ENCODE data around the gene CASP5. TPM values are rescaled to one million over a fixed set of nuclear protein-coding genes. Genes with fewer than 3 reads are reported as not detected.
A peak's percentile ranks its signal among the peaks of the same experiment; 100 is the strongest.

CASP5 gene
- total RNA-seq, 1 donor from 2014 or later, result not detected

DNA sequence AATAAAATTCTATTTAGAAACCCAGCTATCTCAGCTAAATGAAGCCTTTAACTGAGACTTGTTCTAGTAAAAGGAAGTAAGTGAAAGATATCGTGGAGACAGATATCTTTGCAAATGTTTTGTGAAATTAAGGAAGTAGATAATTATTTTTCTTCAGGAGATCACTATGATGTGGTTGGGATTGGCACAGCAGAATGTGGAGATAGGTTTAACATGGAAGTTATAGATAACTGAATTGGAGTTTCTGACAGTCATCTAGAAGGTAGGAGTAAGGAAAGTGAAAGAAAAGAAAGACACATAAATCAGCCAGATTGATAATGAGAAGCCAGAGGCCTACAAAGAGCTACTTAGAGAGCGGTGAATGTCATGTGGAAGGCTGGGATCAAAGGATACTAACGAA is 4.7 kb upstream of the CASP5 start:
- DNase-seq (ENCODE audit: low spot score in 2 of 2, unreplicated experiment in 2 of 2), result no peak
- TF ChIP-seq, protein P1, sequence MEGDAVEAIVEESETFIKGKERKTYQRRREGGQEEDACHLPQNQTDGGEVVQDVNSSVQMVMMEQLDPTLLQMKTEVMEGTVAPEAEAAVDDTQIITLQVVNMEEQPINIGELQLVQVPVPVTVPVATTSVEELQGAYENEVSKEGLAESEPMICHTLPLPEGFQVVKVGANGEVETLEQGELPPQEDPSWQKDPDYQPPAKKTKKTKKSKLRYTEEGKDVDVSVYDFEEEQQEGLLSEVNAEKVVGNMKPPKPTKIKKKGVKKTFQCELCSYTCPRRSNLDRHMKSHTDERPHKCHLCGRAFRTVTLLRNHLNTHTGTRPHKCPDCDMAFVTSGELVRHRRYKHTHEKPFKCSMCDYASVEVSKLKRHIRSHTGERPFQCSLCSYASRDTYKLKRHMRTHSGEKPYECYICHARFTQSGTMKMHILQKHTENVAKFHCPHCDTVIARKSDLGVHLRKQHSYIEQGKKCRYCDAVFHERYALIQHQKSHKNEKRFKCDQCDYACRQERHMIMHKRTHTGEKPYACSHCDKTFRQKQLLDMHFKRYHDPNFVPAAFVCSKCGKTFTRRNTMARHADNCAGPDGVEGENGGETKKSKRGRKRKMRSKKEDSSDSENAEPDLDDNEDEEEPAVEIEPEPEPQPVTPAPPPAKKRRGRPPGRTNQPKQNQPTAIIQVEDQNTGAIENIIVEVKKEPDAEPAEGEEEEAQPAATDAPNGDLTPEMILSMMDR (IDR thresholded peaks at IDR 0.05; ENCODE audit: unreplicated experiment), result no peak
- Mint-ChIP-seq H3K36me3 (no peaks in the 10 kb centered on the region), H3K27me3 (ENCODE audit: low read depth) (no peaks in the 10 kb centered on the region), H3K4me3 (no peak overlapping the region), H3K4me1 (peaks cover 27% of the 10 kb centered on the region), H3K27ac (peak overlapping the region; percentile 37), H3K9me3 (peaks cover 4% of the 10 kb centered on the region)

DNA sequence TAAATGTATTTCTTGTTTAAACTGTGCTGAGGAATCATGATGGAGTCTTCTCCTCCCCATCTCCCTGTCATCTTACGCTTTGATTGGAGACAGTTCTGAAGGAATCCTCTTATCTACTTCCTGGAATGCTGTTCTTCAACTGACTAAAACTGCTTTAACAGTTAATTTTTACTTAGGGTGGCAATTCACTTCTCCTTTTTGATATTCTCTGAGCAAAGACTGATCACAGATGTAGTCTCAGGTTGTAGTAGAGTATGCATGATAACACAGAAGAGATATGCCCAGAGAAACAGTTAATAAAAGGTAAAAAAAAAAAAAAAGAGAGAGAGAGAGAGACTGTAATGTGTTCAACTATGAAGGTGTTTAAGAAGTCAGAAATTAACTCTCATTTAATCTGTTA is 1.4 kb upstream of the CASP5 start:
- no peak overlapping the region for H3K4me3 Mint-ChIP-seq
- peak overlapping the region; percentile 44 for H3K27ac Mint-ChIP-seq
- peaks cover 31% of the 10 kb centered on the region for H3K4me1 Mint-ChIP-seq
- DNase-seq (ENCODE audit: low spot score in 2 of 2, unreplicated experiment in 2 of 2), result no peak
- H3K9me3 Mint-ChIP-seq, result peaks cover 8% of the 10 kb centered on the region
- TF ChIP-seq, protein P1 (IDR thresholded peaks at IDR 0.05; ENCODE audit: unreplicated experiment), result no peak
- H3K27me3 Mint-ChIP-seq (ENCODE audit: low read depth), result no peaks in the 10 kb centered on the region
- H3K36me3 Mint-ChIP-seq, result peaks cover 2% of the 10 kb centered on the region

DNA sequence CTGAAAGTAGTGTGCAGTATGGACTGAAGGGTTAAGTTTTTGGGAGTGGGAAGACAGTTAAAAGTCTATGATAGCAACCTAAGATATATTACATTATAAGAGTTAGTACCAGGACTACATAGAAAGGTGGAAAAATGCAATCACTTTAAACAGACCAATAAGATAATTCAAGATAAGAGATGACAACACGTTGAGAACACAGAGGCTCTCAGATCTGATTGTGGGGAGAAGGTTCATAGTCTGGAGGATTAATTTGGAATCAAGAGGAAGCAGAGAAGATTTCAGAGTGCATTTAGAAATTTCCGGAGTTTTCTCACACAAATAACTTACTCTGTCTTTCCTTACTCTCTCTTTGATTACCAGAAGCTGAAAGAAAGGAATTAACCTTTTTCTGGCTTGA is 441 bp downstream of the CASP5 start:
- Mint-ChIP-seq H3K27me3 (ENCODE audit: low read depth) (no peaks in the 10 kb centered on the region), H3K9me3 (peaks cover 8% of the 10 kb centered on the region), H3K4me3 (no peak overlapping the region), H3K36me3 (peaks cover 2% of the 10 kb centered on the region), H3K27ac (peak overlapping the region; percentile 10), H3K4me1 (peaks cover 26% of the 10 kb centered on the region)
- no peak for DNase-seq (ENCODE audit: low spot score in 2 of 2, unreplicated experiment in 2 of 2)
- TF ChIP-seq, protein P1 (IDR thresholded peaks at IDR 0.05; ENCODE audit: unreplicated experiment), result no peak

DNA sequence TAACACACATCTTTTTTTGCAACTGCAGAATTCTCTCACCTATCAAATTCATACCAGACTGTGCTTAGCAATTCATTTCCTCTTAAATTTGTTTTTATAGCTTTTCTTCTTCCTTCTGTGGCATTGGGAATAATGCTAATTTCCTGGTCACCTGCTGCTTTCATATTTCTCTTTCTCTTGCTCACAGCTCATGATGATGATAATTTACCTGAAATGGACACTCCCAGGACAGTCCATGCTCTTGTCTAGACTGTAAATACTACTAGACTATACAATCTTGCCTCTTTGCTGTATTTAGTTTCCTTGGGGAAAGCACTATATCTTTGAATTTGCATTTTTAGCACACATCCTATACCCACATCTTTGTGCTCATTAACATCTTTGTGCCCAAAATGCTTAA is 15.5 kb downstream of the CASP5 start:
- H3K4me1 Mint-ChIP-seq, result peaks cover 9% of the 10 kb centered on the region
- no peak for DNase-seq (ENCODE audit: low spot score in 2 of 2, unreplicated experiment in 2 of 2)
- TF ChIP-seq, protein P1 (IDR thresholded peaks at IDR 0.05; ENCODE audit: unreplicated experiment), result no peak
- peaks cover 15% of the 10 kb centered on the region for H3K9me3 Mint-ChIP-seq
- H3K36me3 Mint-ChIP-seq, result no peaks in the 10 kb centered on the region
- no peaks in the 10 kb centered on the region for H3K27me3 Mint-ChIP-seq (ENCODE audit: low read depth)
- H3K27ac Mint-ChIP-seq, result no peak overlapping the region
- no peak overlapping the region for H3K4me3 Mint-ChIP-seq

DNA sequence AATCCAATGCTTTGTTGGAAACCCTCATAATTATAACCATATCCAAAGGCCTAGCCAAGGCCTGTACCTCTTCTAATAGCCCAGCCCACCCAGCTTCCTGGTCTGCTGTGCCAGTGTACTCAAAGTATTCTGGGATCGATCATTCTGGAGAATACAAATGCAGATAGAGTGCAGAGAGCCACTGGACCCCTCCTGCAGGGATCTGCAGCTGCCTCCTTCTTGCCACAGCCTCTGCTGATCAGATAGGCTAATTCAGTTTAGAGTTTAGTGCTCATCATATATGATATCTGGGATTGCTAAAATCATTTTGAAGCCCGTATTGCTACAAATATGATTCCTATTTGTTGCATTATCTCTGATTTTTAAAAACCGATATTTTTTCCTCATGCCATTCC is 17.5 kb downstream of the CASP5 start:
- peaks cover 9% of the 10 kb centered on the region for H3K4me1 Mint-ChIP-seq
- DNase-seq (ENCODE audit: low spot score in 2 of 2, unreplicated experiment in 2 of 2), result no peak
- H3K27ac Mint-ChIP-seq, result peak overlapping the region; percentile 49
- H3K36me3 Mint-ChIP-seq, result no peaks in the 10 kb centered on the region
- TF ChIP-seq, protein P1 (IDR thresholded peaks at IDR 0.05; ENCODE audit: unreplicated experiment), result no peak
- H3K27me3 Mint-ChIP-seq (ENCODE audit: low read depth), result no peaks in the 10 kb centered on the region
- H3K4me3 Mint-ChIP-seq, result no peak overlapping the region
- H3K9me3 Mint-ChIP-seq, result peaks cover 12% of the 10 kb centered on the region

DNA sequence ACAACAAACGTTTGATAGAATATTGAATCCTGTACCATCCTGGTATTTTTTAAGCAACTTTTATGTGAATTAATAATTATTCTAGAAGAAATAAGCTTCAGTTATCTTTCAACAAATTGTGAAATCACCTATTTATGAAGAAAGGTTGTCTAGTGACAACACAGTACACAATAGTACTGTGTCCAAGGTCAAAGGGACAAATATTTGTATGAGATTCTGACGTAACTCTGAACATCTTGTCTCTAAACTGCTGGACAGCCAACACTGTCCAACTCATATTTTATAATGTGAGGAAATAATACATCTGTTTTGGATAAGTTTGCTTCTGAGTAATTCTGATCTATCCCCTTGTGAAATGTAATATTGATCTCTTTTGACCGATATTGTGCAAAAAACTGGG is 18.9 kb downstream of the CASP5 start:
- Mint-ChIP-seq H3K27me3 (ENCODE audit: low read depth) (no peaks in the 10 kb centered on the region), H3K36me3 (no peaks in the 10 kb centered on the region), H3K27ac (peak overlapping the region; percentile 9), H3K4me1 (peaks cover 13% of the 10 kb centered on the region), H3K4me3 (no peak overlapping the region), H3K9me3 (peaks cover 12% of the 10 kb centered on the region)
- TF ChIP-seq, protein P1 (IDR thresholded peaks at IDR 0.05; ENCODE audit: unreplicated experiment), result no peak
- DNase-seq (ENCODE audit: low spot score in 2 of 2, unreplicated experiment in 2 of 2), result no peak

All from mesothelial cell of epicardium (in vitro differentiated cells).